ENCODE measurements around the gene PSAP. TPM values are rescaled to one million over a fixed set of nuclear protein-coding genes. Genes with fewer than 3 reads are reported as not detected.

The PSAP gene
- total and polyA plus RNA-seq, 4 donors: 255 to 671 (median 472) TPM

- H3K4me3 ChIP-seq (ENCODE audit: low read depth in 1 of 3, low read length in 3 of 3): no peak overlapping the region
- peaks cover 0 to 8% (median 3%) of the 10 kb centered on the region in 4 donors for H3K4me1 ChIP-seq (ENCODE audit: control insufficient read depth in 4 of 4, insufficient read depth in 4 of 4, low read length in 3 of 4)
- H3K36me3 ChIP-seq (ENCODE audit: control insufficient read depth in 4 of 4, insufficient read depth in 3 of 4, low read depth in 1 of 4, low read length in 3 of 4): no peaks in the 10 kb centered on the region
- no peaks in the 10 kb centered on the region for H3K9me3 ChIP-seq (ENCODE audit: control insufficient read depth in 4 of 4, low read length in 3 of 4)
- 90% methylated on average over 7 of the region's 7 CpGs for WGBS
- TF ChIP-seq FOXA2 (IDR thresholded peaks at IDR 0.05) (no peak), FOXA1 (IDR thresholded peaks at IDR 0.05) (no peak), EGR1 (IDR thresholded peaks at IDR 0.05; ENCODE audit: low read depth in 2 of 2) (no peak), GABPA (IDR thresholded peaks at IDR 0.05 in 1 of 2, conservative IDR thresholded peaks at IDR 0.05 in 1 of 2) (no peak), YY1 (IDR thresholded peaks at IDR 0.05) (no peak), NR2F2 (IDR thresholded peaks at IDR 0.05) (no peak)
- TF ChIP-seq, protein P1, sequence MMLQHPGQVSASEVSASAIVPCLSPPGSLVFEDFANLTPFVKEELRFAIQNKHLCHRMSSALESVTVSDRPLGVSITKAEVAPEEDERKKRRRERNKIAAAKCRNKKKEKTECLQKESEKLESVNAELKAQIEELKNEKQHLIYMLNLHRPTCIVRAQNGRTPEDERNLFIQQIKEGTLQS (IDR thresholded peaks at IDR 0.05): no peak
- TF ChIP-seq, protein P2, sequence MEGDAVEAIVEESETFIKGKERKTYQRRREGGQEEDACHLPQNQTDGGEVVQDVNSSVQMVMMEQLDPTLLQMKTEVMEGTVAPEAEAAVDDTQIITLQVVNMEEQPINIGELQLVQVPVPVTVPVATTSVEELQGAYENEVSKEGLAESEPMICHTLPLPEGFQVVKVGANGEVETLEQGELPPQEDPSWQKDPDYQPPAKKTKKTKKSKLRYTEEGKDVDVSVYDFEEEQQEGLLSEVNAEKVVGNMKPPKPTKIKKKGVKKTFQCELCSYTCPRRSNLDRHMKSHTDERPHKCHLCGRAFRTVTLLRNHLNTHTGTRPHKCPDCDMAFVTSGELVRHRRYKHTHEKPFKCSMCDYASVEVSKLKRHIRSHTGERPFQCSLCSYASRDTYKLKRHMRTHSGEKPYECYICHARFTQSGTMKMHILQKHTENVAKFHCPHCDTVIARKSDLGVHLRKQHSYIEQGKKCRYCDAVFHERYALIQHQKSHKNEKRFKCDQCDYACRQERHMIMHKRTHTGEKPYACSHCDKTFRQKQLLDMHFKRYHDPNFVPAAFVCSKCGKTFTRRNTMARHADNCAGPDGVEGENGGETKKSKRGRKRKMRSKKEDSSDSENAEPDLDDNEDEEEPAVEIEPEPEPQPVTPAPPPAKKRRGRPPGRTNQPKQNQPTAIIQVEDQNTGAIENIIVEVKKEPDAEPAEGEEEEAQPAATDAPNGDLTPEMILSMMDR (IDR thresholded peaks at IDR 0.05; ENCODE audit: low read depth, low read length, missing input control): no peak
- TF ChIP-seq, protein P3, sequence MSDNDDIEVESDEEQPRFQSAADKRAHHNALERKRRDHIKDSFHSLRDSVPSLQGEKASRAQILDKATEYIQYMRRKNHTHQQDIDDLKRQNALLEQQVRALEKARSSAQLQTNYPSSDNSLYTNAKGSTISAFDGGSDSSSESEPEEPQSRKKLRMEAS (IDR thresholded peaks at IDR 0.05): no peak
- no peak for DNase-seq (ENCODE audit: low spot score)
- H3K27me3 ChIP-seq (ENCODE audit: control insufficient read depth in 4 of 4, insufficient read depth in 4 of 4, low read length in 3 of 4): no peaks in the 10 kb centered on the region
- H3K27ac ChIP-seq (ENCODE audit: low read depth in 1 of 2, low read length in 2 of 2): no peak overlapping the region
- no peak overlapping the region for H3K9ac ChIP-seq (ENCODE audit: low read depth in 1 of 2, low read length in 2 of 2)
Measured at GRCh38 chr10:71796749-71797405, 54.2 kb downstream of the PSAP start.

DNA sequence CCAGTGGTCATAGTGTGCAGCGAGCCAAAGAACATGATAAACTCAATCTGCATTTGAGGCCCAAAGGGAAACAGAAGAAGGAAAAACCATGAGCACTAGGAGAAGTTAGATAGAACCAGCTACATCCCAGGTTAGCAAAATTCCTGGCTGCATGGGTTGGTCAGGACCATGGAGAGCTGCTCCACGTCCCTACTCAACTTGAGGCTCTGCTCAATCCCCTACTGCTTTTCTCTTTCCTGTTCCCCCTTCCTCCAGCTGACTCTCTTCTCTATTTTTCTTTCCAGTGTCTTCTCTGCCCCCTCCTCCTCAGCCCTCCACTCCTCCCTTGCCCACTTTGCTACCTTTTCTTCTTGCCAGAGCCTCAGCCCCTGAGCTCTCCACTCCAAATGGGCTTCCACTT, 55.8 kb downstream of the PSAP start:
- no peaks in the 10 kb centered on the region for H3K27me3 ChIP-seq (ENCODE audit: control insufficient read depth in 4 of 4, insufficient read depth in 4 of 4, low read length in 3 of 4)
- peaks cover 0 to 8% (median 3%) of the 10 kb centered on the region in 4 donors for H3K4me1 ChIP-seq (ENCODE audit: control insufficient read depth in 4 of 4, insufficient read depth in 4 of 4, low read length in 3 of 4)
- no peaks in the 10 kb centered on the region for H3K36me3 ChIP-seq (ENCODE audit: control insufficient read depth in 4 of 4, insufficient read depth in 3 of 4, low read depth in 1 of 4, low read length in 3 of 4)
- no peak overlapping the region for H3K4me3 ChIP-seq (ENCODE audit: low read depth in 1 of 3, low read length in 3 of 3)
- no peak for DNase-seq (ENCODE audit: low spot score)
- no peak overlapping the region for H3K27ac ChIP-seq (ENCODE audit: low read depth in 1 of 2, low read length in 2 of 2)
- H3K9me3 ChIP-seq (ENCODE audit: control insufficient read depth in 4 of 4, low read length in 3 of 4): no peaks in the 10 kb centered on the region
- H3K9ac ChIP-seq (ENCODE audit: low read depth in 1 of 2, low read length in 2 of 2): no peak overlapping the region
- 65% methylated on average over 2 of the region's 2 CpGs for WGBS
- peak; percentile 99 for TF ChIP-seq REST (IDR thresholded peaks at IDR 0.05)
- no peak for TF ChIP-seq JUND (IDR thresholded peaks at IDR 0.05)

Measured in liver (tissue), 9 donors.